H1 (cell line): ENCODE measurements around the gene TMEM176B. TPM values are rescaled to one million over a fixed set of nuclear protein-coding genes. Genes with fewer than 3 reads are reported as not detected.

Experiments
- SIX5 ChIP-seq: IDR thresholded peaks from 2 replicates; pipeline ENCODE4 v1.6.1; 2011; ENCODE audit warnings: mild to moderate bottlenecking, low read depth, low read length
- TAF1 ChIP-seq: IDR thresholded peaks from 2 replicates; pipeline ENCODE4 v1.6.1; 2011; ENCODE audit warnings: mild to moderate bottlenecking, low read depth, low read length
- ZNF274 ChIP-seq: IDR thresholded peaks from 2 replicates; pipeline ENCODE4 v1.7.0; 2012; ENCODE audit warnings: low read length, borderline replicate concordance; ENCODE audit errors: extremely low read depth
- polyA plus RNA-seq, 7 experiments: library from polyadenylated mRNA; depleted of rRNA in 3 of 7; stranded (reverse) in 5 of 7; unstranded in 2 of 7; fragments of >200 nt in 5 of 7; fragments of 200-250 nt in 2 of 7; gene quantifications; 1 replicate in 5 of 7; 2 replicates in 1 of 7; 4 replicates in 1 of 7; pipeline versions ENCODE4 v1.2.1 to v1.2.3, GENCODE V29; 2011 to 2013; ENCODE audit warnings: missing spikeins in 2 of 7, mixed read lengths in 2 of 7
- total RNA-seq: library from RNA; stranded (reverse); fragmentation: NEBNext Ultra II Directional; extraction: Animal tissue kit (Norgen Biotek cat#: 25700); gene quantifications from 2 replicates; pipeline ENCODE4 v1.2.1, GENCODE V29; 2021

The TMEM176B gene
- total and polyA plus RNA-seq, 2 of the 8 experiments (the other 6 are each of a cell fraction or from before 2014, with no cell fraction given), result 1.2 to 2.1 TPM

DNA sequence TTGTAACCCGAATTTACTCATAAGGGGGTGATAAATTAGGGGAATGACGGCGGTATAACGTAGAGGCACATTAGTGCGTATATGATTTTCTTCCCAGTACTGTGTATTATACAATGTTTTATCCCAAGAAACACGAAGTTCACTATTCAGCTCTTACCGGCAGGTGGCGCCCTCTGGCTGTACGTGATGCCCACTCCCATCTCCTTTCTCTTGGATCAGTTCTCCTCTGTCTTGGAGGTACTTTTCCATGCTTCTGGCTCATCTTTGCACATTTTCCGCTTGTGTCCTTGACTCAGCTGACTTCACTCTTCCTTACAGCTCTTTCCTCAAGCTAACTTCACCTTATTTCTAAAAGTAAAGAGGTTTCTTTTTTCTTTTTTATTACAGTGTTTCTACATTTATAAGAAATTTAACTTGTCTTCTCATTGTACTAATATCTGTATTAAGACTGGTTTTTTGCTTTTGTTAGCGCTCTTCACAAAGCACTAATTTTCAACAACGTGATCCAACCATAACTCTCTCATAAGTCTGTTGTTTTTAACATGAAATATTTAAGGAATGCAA is 21.3 kb downstream of the TMEM176B start (continued):
- no peak for TF ChIP-seq TAF1
- TF ChIP-seq SIX5, result no peak
- no peak for TF ChIP-seq ZNF274
- TF ChIP-seq, all 59 proteins: peak for 3
